PC-3 (cell line): Measurements from ENCODE around the gene VAV3. TPM values are rescaled to one million over a fixed set of nuclear protein-coding genes. Genes with fewer than 3 reads are reported as not detected.

ENCODE experiments used
- ATAC-seq: fragments of 200-7000 bp; cut with Tn5 transposase; 2 replicates; pipeline ENCODE4 v1.9.1; 2020; ENCODE audit warnings: mild to moderate bottlenecking, moderate library complexity
- BruUV-seq: library from RNA; stranded (reverse); fragments of 400-500 nt; replicated peaks from 2 replicates; lab custom pipeline; 2021; lab: Mats Ljungman, UMichigan
- CTCF ChIA-PET: fragments of 300-600 bp; sonication (Branson Sonifier 250); formaldehyde crosslinking; loops from one replicate; lab custom pipeline; 2022; ENCODE audit warnings: antibody characterized with exemption; lab: Charles Lee
- POLR2A ChIA-PET: fragments of 300-600 bp; sonication (Branson Sonifier 250); formaldehyde crosslinking; loops from one replicate; lab custom pipeline; 2022; ENCODE audit warnings: antibody characterized with exemption; ENCODE audit not compliant: unreplicated experiment; lab: Charles Lee
- DNase-seq: peaks from one replicate; pipeline ENCODE4 v3.0.0-alpha.2; 2015
- H2AFZ ChIP-seq: fragments of 300-600 bp; sonication (generic); 2 replicates; pipeline ENCODE4 v1.6.0; 2016; ENCODE audit warnings: antibody characterized with exemption, low read length
- H3F3A ChIP-seq: fragments of 300-600 bp; sonication (generic); one replicate; pipeline ENCODE4 v1.6.0; 2017; ENCODE audit warnings: antibody characterized with exemption, low read length, control low read depth, mild to moderate bottlenecking; ENCODE audit not compliant: unreplicated experiment
- H3K27ac ChIP-seq: fragments of 300-600 bp; sonication (generic); 2 replicates; pipeline ENCODE4 v1.5.1; 2016; ENCODE audit warnings: mild to moderate bottlenecking, low read length
- H3K27me3 ChIP-seq: fragments of 300-600 bp; sonication (generic); 2 replicates; pipeline ENCODE4 v1.6.1; 2016; ENCODE audit warnings: low read length, mixed read lengths
- H3K36me3 ChIP-seq: fragments of 300-600 bp; sonication (generic); 2 replicates; pipeline ENCODE4 v1.6.1; 2016; ENCODE audit warnings: low read depth, mixed run types, low read length, mixed read lengths
- H3K4me1 ChIP-seq: fragments of 300-600 bp; sonication (generic); 2 replicates; pipeline ENCODE4 v1.5.1; 2016; ENCODE audit warnings: low read length; ENCODE audit not compliant: insufficient read depth
- H3K4me2 ChIP-seq: fragments of 300-600 bp; sonication (generic); 2 replicates; pipeline ENCODE4 v1.6.0; 2016; ENCODE audit warnings: low read length
- H3K4me3 ChIP-seq: fragments of 300-600 bp; sonication (generic); 2 replicates; pipeline ENCODE4 v1.5.1; 2016; ENCODE audit warnings: mild to moderate bottlenecking, low read length, mixed read lengths
- H3K79me2 ChIP-seq: fragments of 300-600 bp; sonication (generic); 2 replicates; pipeline ENCODE4 v1.6.1; 2017; ENCODE audit warnings: low read length, mixed read lengths
- H3K9ac ChIP-seq: fragments of 300-600 bp; sonication (generic); 2 replicates; pipeline ENCODE4 v1.6.0; 2016; ENCODE audit warnings: mild to moderate bottlenecking, low read length
- H3K9me2 ChIP-seq: fragments of 300-600 bp; sonication (generic); replicated peaks from 2 replicates; pipeline ENCODE4 v1.6.1; 2016; ENCODE audit warnings: mixed run types, low read length, mixed read lengths
- H3K9me3 ChIP-seq: fragments of 300-600 bp; sonication (generic); 2 replicates; pipeline ENCODE4 v1.6.1; 2016; ENCODE audit warnings: low read length, mixed read lengths
- H4K20me1 ChIP-seq: fragments of 300-600 bp; sonication (generic); 2 replicates; pipeline ENCODE4 v1.6.1; 2016; ENCODE audit warnings: low read length, mixed read lengths
- CTCF ChIP-seq: fragments of 300-600 bp; sonication (generic); conservative IDR thresholded peaks from 2 replicates; pipeline ENCODE4 v1.5.1; 2017; ENCODE audit warnings: antibody characterized with exemption, low read depth, mild to moderate bottlenecking, low read length
- EZH2 ChIP-seq: fragments of 300-600 bp; sonication (generic); IDR thresholded peaks from one replicate; pipeline ENCODE4 v1.6.1; 2017; ENCODE audit warnings: antibody characterized with exemption, mild to moderate bottlenecking, low read length; ENCODE audit not compliant: unreplicated experiment
- EZH2phosphoT487 ChIP-seq: fragments of 300-600 bp; sonication (generic); IDR thresholded peaks from 2 replicates; pipeline ENCODE4 v1.6.1; 2018; ENCODE audit warnings: mild to moderate bottlenecking, antibody characterized with exemption, low read length, borderline replicate concordance
- intact Hi-C: fragments of 100-400 bp; cut with micrococcal nuclease; formaldehyde crosslinking; loops from 2 replicates; pipeline ENCODE4 v1.9.0; 2023
- total RNA-seq: library from RNA; depleted of rRNA; stranded (reverse); fragments of >200 nt; gene quantifications from 2 replicates; pipeline ENCODE4 v1.2.3, GENCODE V29; 2014

Gene VAV3
- total RNA-seq, 1 experiment from 2014 or later: 0.73 TPM

DNA sequence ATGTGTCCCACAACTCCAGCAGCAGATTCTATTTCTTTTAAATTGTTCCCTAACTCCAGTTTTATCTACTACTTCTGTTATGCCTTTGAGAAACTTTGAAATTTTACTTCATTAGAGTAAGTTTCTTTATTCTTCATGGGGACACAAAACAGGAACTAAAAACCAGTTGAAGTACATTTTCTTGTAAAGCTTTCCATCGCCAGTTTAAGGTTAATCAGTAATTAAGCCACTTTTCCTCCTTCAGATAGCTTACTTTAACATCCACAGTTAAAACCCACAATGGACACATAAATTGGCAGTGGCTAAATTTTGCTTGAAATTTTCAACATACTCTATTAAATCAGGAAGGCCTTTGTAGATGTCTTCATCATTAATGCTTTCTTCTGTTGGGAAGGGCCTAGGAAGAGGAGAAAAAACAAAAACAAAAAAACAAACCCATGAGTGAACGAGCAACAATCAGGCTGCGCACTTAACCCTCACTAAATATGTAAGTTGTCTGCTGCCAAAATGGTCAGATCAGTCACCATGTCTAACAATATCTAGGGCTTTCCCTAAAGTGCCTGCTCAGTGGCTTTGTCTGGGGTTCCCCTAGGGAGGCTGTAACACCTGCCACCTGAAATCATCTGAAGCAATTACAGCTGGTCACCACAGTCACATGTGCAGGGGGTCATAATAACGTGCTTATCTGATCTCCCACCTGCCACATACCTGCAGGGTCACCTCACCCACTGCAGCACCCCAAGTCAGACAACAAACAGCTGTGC lies 187.9 kb downstream of the VAV3 start:
- Histone ChIP-seq H3F3A (no peaks in the 10 kb centered on the region), H2AFZ (no peak overlapping the region), H3K79me2 (no peaks in the 10 kb centered on the region), H3K9me2 (no peaks in the 10 kb centered on the region), H3K27me3 (no peaks in the 10 kb centered on the region), H3K4me1 (peaks cover 4% of the 10 kb centered on the region), H3K9ac (no peak overlapping the region), H3K36me3 (no peaks in the 10 kb centered on the region), H3K4me3 (no peak overlapping the region), H3K9me3 (no peaks in the 10 kb centered on the region), H3K27ac (no peak overlapping the region), H4K20me1 (no peaks in the 10 kb centered on the region), H3K4me2 (no peak overlapping the region)
- ChIA-PET CTCF (no interaction called here), POLR2A (no interaction called here)
- ATAC-seq (no peak), DNase-seq (no peak)
- intact Hi-C loops: no loop called here
- no TSS peak for BruUV-seq
- TF ChIP-seq EZH2 (no peak), EZH2phosphoT487 (no peak), CTCF (no peak)

DNA sequence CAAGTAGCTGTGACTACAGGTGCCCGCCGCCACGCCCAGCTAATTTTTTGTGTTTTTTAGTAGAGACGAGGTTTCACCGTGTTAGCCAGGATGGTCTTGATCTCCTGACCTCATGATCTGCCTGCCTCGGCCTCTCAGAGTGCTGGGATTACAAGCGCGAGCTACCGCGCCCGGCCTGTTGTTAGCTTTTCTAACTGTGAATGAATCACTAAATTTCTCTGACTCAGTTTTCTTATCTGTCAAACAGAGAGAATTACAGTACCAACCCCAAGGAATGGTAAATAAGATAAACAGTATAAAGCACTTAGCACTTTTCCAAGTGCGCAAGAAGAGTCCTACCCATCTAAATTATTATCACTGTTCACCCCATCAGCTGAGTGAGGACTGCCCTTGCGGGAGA lies 193.6 kb downstream of the VAV3 start:
- Histone ChIP-seq H3K79me2 (no peaks in the 10 kb centered on the region), H3K9me3 (no peaks in the 10 kb centered on the region), H3K4me3 (no peak overlapping the region), H2AFZ (no peak overlapping the region), H3K4me1 (peaks cover 9% of the 10 kb centered on the region; the same call in 1 of the 2 replicates), H3K9me2 (no peaks in the 10 kb centered on the region), H3K4me2 (no peak overlapping the region), H3F3A (no peaks in the 10 kb centered on the region), H4K20me1 (no peaks in the 10 kb centered on the region), H3K27ac (no peak overlapping the region), H3K27me3 (no peaks in the 10 kb centered on the region), H3K9ac (no peak overlapping the region), H3K36me3 (no peaks in the 10 kb centered on the region)
- ATAC-seq: no peak
- ChIA-PET CTCF (no interaction called here), POLR2A (no interaction called here)
- intact Hi-C loops: no loop called here
- BruUV-seq: no TSS peak
- TF ChIP-seq EZH2 (no peak), EZH2phosphoT487 (no peak), CTCF (no peak)
- DNase-seq: no peak

GRCh38 chr1:107767156-107767582 lies 197.8 kb downstream of the VAV3 start:
- Histone ChIP-seq H3K4me1 (peaks cover 12% of the 10 kb centered on the region; the same call in 1 of the 2 replicates), H3K27me3 (no peaks in the 10 kb centered on the region), H3K4me2 (no peak overlapping the region), H3K79me2 (no peaks in the 10 kb centered on the region), H3K36me3 (no peaks in the 10 kb centered on the region), H2AFZ (no peak overlapping the region), H3K27ac (no peak overlapping the region), H3F3A (no peaks in the 10 kb centered on the region), H3K9me3 (no peaks in the 10 kb centered on the region), H4K20me1 (no peaks in the 10 kb centered on the region), H3K4me3 (no peak overlapping the region), H3K9ac (no peak overlapping the region), H3K9me2 (no peaks in the 10 kb centered on the region)
- TF ChIP-seq EZH2phosphoT487 (no peak), CTCF (no peak), EZH2 (no peak)
- ATAC-seq (peak; percentile 57), DNase-seq (no peak)
- no TSS peak for BruUV-seq
- intact Hi-C loops: loop anchor here (1.0 kb wide), 1 partner anchor 267 kb away; no protein-coding TSS in a partner anchor
- ChIA-PET CTCF (interaction anchor here (0.7 kb wide), 1 partner anchor 237 kb away, joined by 5 read pairs; no protein-coding TSS in a partner anchor), POLR2A (no interaction called here)
